ENCODE results near the gene MIA3.

The MIA3 gene

DNA sequence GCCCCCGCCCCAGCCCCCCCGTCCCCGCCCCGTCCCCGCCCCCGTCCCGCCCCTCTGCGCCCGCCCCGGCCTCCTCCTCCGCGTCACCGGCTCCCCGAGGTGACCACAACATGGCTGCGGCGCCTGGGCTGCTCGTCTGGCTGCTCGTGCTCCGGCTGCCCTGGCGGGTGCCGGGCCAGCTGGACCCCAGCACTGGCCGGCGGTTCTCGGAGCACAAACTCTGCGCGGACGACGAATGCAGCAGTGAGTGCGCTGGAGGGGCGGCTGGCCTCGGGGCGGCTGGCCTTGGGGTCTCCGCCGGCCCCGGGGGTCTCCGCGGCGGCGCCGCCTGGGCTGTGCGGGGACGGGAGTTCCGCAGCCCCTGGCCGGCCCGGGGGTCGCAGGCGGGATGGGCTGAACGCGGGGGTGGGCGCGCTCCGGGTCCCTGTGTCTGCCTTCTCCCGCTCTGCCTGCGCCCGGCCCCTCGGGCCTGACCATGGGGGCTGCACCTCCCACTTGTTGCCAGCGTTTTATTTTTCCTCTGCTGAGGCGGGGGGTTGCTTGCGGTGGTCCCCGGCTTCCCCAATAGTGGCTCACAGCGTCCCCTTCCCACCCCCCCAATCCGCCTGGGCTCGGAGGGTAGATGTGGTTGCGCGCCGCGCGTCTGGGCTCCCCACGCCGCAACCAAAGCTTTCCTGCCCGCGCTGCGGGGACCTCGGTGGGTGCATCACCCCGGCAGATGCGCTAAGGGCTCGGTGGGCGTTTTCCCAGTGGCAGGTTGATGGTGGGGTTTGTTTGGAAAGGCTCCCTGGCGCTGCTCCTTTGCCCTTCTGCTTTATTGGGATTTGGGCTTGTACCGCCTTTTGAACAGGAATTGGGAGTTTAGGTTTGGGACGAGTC is at the start of gene MIA3:
TSS of gene MIA3 (plus strand) at position 97 of the 879 bp plus-strand sequence. CDS start at position 111, 14 bp downstream.
- no peak for TF ChIP-seq CTCF (conservative IDR thresholded peaks at IDR 0.05; ENCODE audit: control insufficient read depth, insufficient read depth, low read depth, low read length)
- DNase-seq (ENCODE audit: low read depth) = no peak
- peak within 1 kb of the TSS; percentile 87 for H3K4me3 ChIP-seq (ENCODE audit: control insufficient read depth, low read depth, low read length)

GRCh38 chr1:222570837-222571236 is 47.1 kb upstream of the MIA3 start:
- DNase-seq (ENCODE audit: low read depth) = no peak
- no peak for TF ChIP-seq CTCF (conservative IDR thresholded peaks at IDR 0.05; ENCODE audit: control insufficient read depth, insufficient read depth, low read depth, low read length)
- H3K4me3 ChIP-seq (ENCODE audit: control insufficient read depth, low read depth, low read length) = no peak overlapping the region

GRCh38 chr1:222579316-222579715 is 38.6 kb upstream of the MIA3 start:
- H3K4me3 ChIP-seq (ENCODE audit: control insufficient read depth, low read depth, low read length) = no peak overlapping the region
- TF ChIP-seq CTCF (conservative IDR thresholded peaks at IDR 0.05; ENCODE audit: control insufficient read depth, insufficient read depth, low read depth, low read length) = no peak
- DNase-seq (ENCODE audit: low read depth) = no peak

- peak; percentile 62 for DNase-seq (ENCODE audit: low read depth)
- no peak overlapping the region for H3K4me3 ChIP-seq (ENCODE audit: control insufficient read depth, low read depth, low read length)
- TF ChIP-seq CTCF (conservative IDR thresholded peaks at IDR 0.05; ENCODE audit: control insufficient read depth, insufficient read depth, low read depth, low read length) = no peak
Observed at GRCh38 chr1:222582099-222582774, 35.7 kb upstream of the MIA3 start.

DNA sequence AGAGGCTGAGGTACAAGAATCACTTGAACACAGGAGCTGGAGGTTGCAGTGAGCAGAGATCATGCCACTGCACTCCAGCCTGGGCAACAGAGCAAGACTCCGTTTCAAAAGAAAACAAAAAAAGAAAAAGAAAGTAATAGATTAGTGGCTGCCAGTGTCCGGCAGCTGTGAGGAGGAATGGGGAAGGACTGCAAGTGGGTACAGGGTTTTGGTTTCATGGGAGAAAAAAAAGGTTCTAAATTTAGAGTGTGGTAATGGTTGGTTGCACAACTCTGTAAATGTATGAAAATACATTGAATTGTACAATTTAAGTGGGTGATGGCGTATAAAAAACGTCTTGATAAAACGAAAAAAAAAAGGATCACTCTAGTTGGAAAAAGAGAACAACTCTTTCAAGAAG is 34.8 kb upstream of the MIA3 start:
- DNase-seq (ENCODE audit: low read depth) = no peak
- no peak for TF ChIP-seq CTCF (conservative IDR thresholded peaks at IDR 0.05; ENCODE audit: control insufficient read depth, insufficient read depth, low read depth, low read length)
- H3K4me3 ChIP-seq (ENCODE audit: control insufficient read depth, low read depth, low read length) = no peak overlapping the region

- no peak for DNase-seq (ENCODE audit: low read depth)
- TF ChIP-seq CTCF (conservative IDR thresholded peaks at IDR 0.05; ENCODE audit: control insufficient read depth, insufficient read depth, low read depth, low read length) = no peak
- no peak overlapping the region for H3K4me3 ChIP-seq (ENCODE audit: control insufficient read depth, low read depth, low read length)
Observed at GRCh38 chr1:222586842-222587241, 31.1 kb upstream of the MIA3 start.

Measured in fibroblast of mammary gland (primary cell).